A549 (cell line): ENCODE measurements around the gene SLC51A.

Experiments used
- EP300 ChIP-seq, 2 experiments: fragments of >200 bp; sonication (Bioruptor Twin); formaldehyde crosslinking; IDR thresholded peaks; 2 replicates in 1 of 2; 3 replicates in 1 of 2; pipeline ENCODE4 v1.6.1; 2016 to 2017
- ESRRA ChIP-seq: fragments of 150-350 bp; IDR thresholded peaks from 2 replicates; pipeline ENCODE4 v1.6.1; 2014; ENCODE audit warnings: mild to moderate bottlenecking, low read length, borderline replicate concordance
- HOXB13 ChIP-seq: fragments of 250-450 bp; sonication (Bioruptor Pico); IDR thresholded peaks from 2 replicates; pipeline ENCODE4 v1.5.0; 2020; ENCODE audit warnings: low read depth, mild to moderate bottlenecking, moderate library complexity
- MYC ChIP-seq: IDR thresholded peaks from 2 replicates; pipeline ENCODE4 v1.6.1; 2012; ENCODE audit warnings: mild to moderate bottlenecking, inconsistent platforms, low read length, improper control_type of control experiment, borderline replicate concordance
- REST ChIP-seq: fragments of 200-600 bp; sonication (generic); IDR thresholded peaks from 2 replicates; pipeline ENCODE4 v1.6.1; 2016; ENCODE audit warnings: antibody characterized with exemption, mild to moderate bottlenecking, moderate library complexity
- RFX5 ChIP-seq: fragments of 450-650 bp; IDR thresholded peaks from 2 replicates; pipeline ENCODE4 v1.7.1; 2014; ENCODE audit warnings: antibody characterized with exemption, mild to moderate bottlenecking, moderate library complexity
- TF ChIP-seq, protein P1 (sequence below): fragments of >200 bp; sonication (Bioruptor Twin); formaldehyde crosslinking; IDR thresholded peaks from 3 replicates; pipeline ENCODE4 v1.5.1; 2016

GRCh38 chr3:196275126-196275525 is 58.8 kb downstream of the SLC51A start:
- no peak for TF ChIP-seq HOXB13
- no peak for TF ChIP-seq RFX5
- TF ChIP-seq REST = no peak
- TF ChIP-seq, protein P1, sequence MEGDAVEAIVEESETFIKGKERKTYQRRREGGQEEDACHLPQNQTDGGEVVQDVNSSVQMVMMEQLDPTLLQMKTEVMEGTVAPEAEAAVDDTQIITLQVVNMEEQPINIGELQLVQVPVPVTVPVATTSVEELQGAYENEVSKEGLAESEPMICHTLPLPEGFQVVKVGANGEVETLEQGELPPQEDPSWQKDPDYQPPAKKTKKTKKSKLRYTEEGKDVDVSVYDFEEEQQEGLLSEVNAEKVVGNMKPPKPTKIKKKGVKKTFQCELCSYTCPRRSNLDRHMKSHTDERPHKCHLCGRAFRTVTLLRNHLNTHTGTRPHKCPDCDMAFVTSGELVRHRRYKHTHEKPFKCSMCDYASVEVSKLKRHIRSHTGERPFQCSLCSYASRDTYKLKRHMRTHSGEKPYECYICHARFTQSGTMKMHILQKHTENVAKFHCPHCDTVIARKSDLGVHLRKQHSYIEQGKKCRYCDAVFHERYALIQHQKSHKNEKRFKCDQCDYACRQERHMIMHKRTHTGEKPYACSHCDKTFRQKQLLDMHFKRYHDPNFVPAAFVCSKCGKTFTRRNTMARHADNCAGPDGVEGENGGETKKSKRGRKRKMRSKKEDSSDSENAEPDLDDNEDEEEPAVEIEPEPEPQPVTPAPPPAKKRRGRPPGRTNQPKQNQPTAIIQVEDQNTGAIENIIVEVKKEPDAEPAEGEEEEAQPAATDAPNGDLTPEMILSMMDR = no peak
- no peak for TF ChIP-seq ESRRA
- TF ChIP-seq MYC = no peak
- TF ChIP-seq EP300 (IDR thresholded peaks at IDR 0.05) = no peak
